ENCODE results near the gene RRM2. TPM values are rescaled to one million over a fixed set of nuclear protein-coding genes. Genes with fewer than 3 reads are reported as not detected.

RRM2 gene
- total RNA-seq, 1 donor from 2014 or later = 328 TPM

DNA sequence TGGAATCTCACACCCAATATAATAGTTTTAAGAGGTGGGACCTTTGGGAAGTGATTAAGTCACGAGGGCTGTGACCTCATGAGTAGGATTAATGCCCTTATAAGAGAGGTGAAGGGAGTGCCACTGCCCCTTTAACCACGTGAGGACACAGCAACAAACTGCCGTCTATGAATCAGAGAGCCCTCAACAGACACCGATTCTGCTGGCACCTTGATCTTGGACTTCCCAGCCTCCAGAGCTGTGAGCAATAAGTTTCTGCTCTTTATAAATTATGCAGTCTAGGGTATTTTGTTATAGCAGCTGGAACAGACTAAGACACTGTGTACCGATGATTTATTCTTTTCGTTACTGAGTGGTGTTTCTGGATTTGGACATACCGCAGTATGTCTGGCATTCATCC, 56.2 kb downstream of the RRM2 start:
- Mint-ChIP-seq H3K4me3 (no peak overlapping the region), H3K4me1 (ENCODE audit: low read depth) (no peaks in the 10 kb centered on the region), H3K9me3 (peaks cover 9% of the 10 kb centered on the region), H3K27me3 (ENCODE audit: insufficient read depth) (no peaks in the 10 kb centered on the region), H3K36me3 (ENCODE audit: low read depth) (peaks cover 10% of the 10 kb centered on the region), H3K27ac (no peak overlapping the region)
- no peak for DNase-seq (ENCODE audit: low spot score)
- intact Hi-C loops (cut with micrococcal nuclease) = no loop called here

DNA sequence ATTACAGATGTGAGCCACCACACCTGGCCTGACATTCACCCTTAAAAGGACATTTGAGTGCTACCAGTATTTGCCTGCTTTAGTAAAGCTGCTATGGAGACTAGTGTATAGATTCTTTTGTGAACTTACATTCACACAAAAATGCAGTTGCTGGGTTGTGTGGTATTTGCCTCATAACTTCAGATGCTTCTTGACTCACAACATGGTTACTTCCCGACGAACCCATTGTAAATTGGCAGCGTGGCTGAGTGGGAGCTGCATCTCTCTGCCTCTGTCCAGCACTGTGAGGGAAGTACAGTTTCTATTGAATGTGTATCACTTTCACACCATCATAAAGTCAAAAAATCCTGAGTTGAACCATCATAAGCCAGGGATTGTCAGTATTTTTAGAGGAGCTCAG, 56.9 kb downstream of the RRM2 start:
- Mint-ChIP-seq H3K36me3 (ENCODE audit: low read depth) (peaks cover 11% of the 10 kb centered on the region), H3K27me3 (ENCODE audit: insufficient read depth) (no peaks in the 10 kb centered on the region), H3K9me3 (peaks cover 9% of the 10 kb centered on the region), H3K4me3 (no peak overlapping the region), H3K4me1 (ENCODE audit: low read depth) (no peaks in the 10 kb centered on the region), H3K27ac (no peak overlapping the region)
- intact Hi-C loops (cut with micrococcal nuclease) = no loop called here
- no peak for DNase-seq (ENCODE audit: low spot score)

DNA sequence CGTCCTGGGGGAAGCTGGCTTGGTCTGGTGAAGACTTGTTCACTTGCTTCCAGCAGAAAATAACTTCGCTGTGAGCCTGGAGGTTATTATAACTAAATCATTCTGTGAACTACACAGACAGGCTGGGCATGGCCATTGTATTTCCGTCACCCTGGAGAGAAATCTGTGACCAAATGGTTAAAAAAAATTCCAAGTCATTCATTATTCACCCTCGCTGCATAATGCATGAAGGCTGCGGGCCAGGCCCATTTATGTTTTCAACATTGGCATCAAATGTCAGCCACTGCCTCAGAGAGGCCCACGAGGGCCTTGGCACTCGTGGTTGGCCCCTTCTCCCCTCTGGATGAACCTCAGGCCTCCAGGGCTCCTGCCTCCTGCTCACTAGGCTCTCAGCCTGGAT, 57.7 kb downstream of the RRM2 start:
- intact Hi-C loops (cut with micrococcal nuclease) = no loop called here
- no peak for DNase-seq (ENCODE audit: low spot score)
- peaks cover 13% of the 10 kb centered on the region for H3K36me3 Mint-ChIP-seq (ENCODE audit: low read depth)
- no peaks in the 10 kb centered on the region for H3K27me3 Mint-ChIP-seq (ENCODE audit: insufficient read depth)
- H3K27ac Mint-ChIP-seq = no peak overlapping the region
- H3K9me3 Mint-ChIP-seq = peaks cover 9% of the 10 kb centered on the region
- no peak overlapping the region for H3K4me3 Mint-ChIP-seq
- H3K4me1 Mint-ChIP-seq (ENCODE audit: low read depth) = no peaks in the 10 kb centered on the region

Other genes starting within 250 kb of the RRM2 start
- gene GRHL1, start 171.0 kb upstream of the RRM2 start, total RNA-seq = 1.4 and 1.5 TPM in 2 replicates
- gene KLF11, start 79.2 kb upstream of the RRM2 start, total RNA-seq = 7.8 and 10.8 TPM in 2 replicates
- 0.56 and 0.70 TPM in 2 replicates for gene CYS1, start 42.3 kb upstream of the RRM2 start, total RNA-seq
- 59.6 and 62.4 TPM in 2 replicates for gene HPCAL1, start 180.2 kb downstream of the RRM2 start, total RNA-seq

Measured in activated T-helper 1 cell treated with anti-CD3 and anti-CD28 coated beads, Interleukin-12 subunit alpha, Interleukin-12 subunit beta, Interleukin-2, Interleukin-4 antibody, amounts not matched to agents 30 ng/mL and 10 ng/mL and 1 ng/mL, durations not matched to agents 14 hours and 24 hours and 36 hours (primary cell).